Neuronal stem cell (in vitro differentiated cells): ENCODE data around the gene CMSS1.

Source experiments
- DNase-seq: peaks from one replicate; pipeline ENCODE4 v3.0.0-alpha.2; 2013; ENCODE audit warnings: low spot score
- H2AFZ ChIP-seq: one replicate; pipeline ENCODE4 v1.6.1; 2013; ENCODE audit warnings: mild to moderate bottlenecking, low read length, inconsistent platforms
- H2AK5ac ChIP-seq: 2 replicates; pipeline ENCODE4 v1.6.1; 2013; ENCODE audit warnings: low read depth, mild to moderate bottlenecking, inconsistent platforms, low read length, moderate library complexity, mixed read lengths
- H2BK120ac ChIP-seq: 2 replicates; pipeline ENCODE4 v1.6.1; 2013; ENCODE audit warnings: low read depth, mild to moderate bottlenecking, inconsistent platforms, low read length, moderate library complexity, mixed read lengths
- H2BK12ac ChIP-seq: one replicate; pipeline ENCODE4 v1.6.1; 2013; ENCODE audit warnings: low read length, inconsistent platforms
- H2BK15ac ChIP-seq: 2 replicates; pipeline ENCODE4 v1.6.1; 2013; ENCODE audit warnings: mild to moderate bottlenecking, low read length, inconsistent platforms, mixed read lengths
- H2BK5ac ChIP-seq: one replicate; pipeline ENCODE4 v1.6.1; 2013; ENCODE audit warnings: inconsistent platforms, mild to moderate bottlenecking, low read length, moderate library complexity
- H3K14ac ChIP-seq: one replicate; pipeline ENCODE4 v1.6.1; 2013; ENCODE audit warnings: low read length, inconsistent platforms
- H3K18ac ChIP-seq: 2 replicates; pipeline ENCODE4 v1.6.1; 2013; ENCODE audit warnings: low read length, inconsistent platforms
- H3K23ac ChIP-seq: 2 replicates; pipeline ENCODE4 v1.6.1; 2013; ENCODE audit warnings: low read depth, mild to moderate bottlenecking, mixed read lengths, low read length, inconsistent platforms; ENCODE audit not compliant: poor library complexity
- H3K27ac ChIP-seq: replicated peaks from 3 replicates; pipeline ENCODE4 v1.5.1; 2013; ENCODE audit warnings: low read length, inconsistent platforms
- H3K27me3 ChIP-seq, 3 experiments: 2 replicates each; pipeline ENCODE4 v1.6.1; 2013; ENCODE audit warnings: low read length in 3 of 3, mild to moderate bottlenecking in 2 of 3, inconsistent platforms in 1 of 3, low read depth in 1 of 3, mixed read lengths in 1 of 3, moderate library complexity in 1 of 3; ENCODE audit not compliant: control insufficient read depth in 3 of 3, insufficient read depth in 3 of 3
- H3K36me3 ChIP-seq, 2 donors: replicated peaks in 1 of 2; 2 replicates each; pipeline ENCODE4 v1.6.1; 2013; ENCODE audit warnings: low read length in 2 of 2; ENCODE audit not compliant: control insufficient read depth in 2 of 2, insufficient read depth in 2 of 2
- H3K4ac ChIP-seq: 2 replicates; pipeline ENCODE4 v1.6.1; 2013; ENCODE audit warnings: inconsistent platforms, mild to moderate bottlenecking, low read length, moderate library complexity
- H3K4me1 ChIP-seq, 2 donors: 1 replicate in 1 of 2; 2 replicates in 1 of 2; pipeline ENCODE4 v1.6.1; 2013; ENCODE audit warnings: low read length in 2 of 2, low read depth in 1 of 2; ENCODE audit not compliant: control insufficient read depth in 2 of 2, insufficient read depth in 1 of 2
- H3K4me2 ChIP-seq: one replicate; pipeline ENCODE4 v1.6.1; 2013; ENCODE audit warnings: mild to moderate bottlenecking, low read length, inconsistent platforms; ENCODE audit not compliant: insufficient read depth, poor library complexity, severe bottlenecking
- H3K4me3 ChIP-seq, 2 donors: 2 replicates each; pipeline ENCODE4 v1.5.1; 2013; ENCODE audit warnings: low read length in 2 of 2, mild to moderate bottlenecking in 2 of 2, inconsistent platforms in 1 of 2, moderate library complexity in 1 of 2
- H3K79me1 ChIP-seq: one replicate; pipeline ENCODE4 v1.6.1; 2013; ENCODE audit warnings: low read depth, mild to moderate bottlenecking, inconsistent platforms, low read length, moderate library complexity
- H3K9ac ChIP-seq: one replicate; pipeline ENCODE4 v1.6.1; 2013; ENCODE audit warnings: mild to moderate bottlenecking, low read depth, low read length, inconsistent platforms; ENCODE audit not compliant: poor library complexity
- H3K9me3 ChIP-seq, 2 donors: replicated peaks in 1 of 2; 2 replicates each; pipeline versions ENCODE3 to v1.6.1; 2013; ENCODE audit warnings: low read length in 2 of 2, mild to moderate bottlenecking in 2 of 2, inconsistent platforms in 1 of 2, low read depth in 1 of 2, mixed read lengths in 1 of 2, moderate library complexity in 1 of 2; ENCODE audit not compliant: control insufficient read depth in 2 of 2, insufficient read depth in 1 of 2
- H4K8ac ChIP-seq: one replicate; pipeline ENCODE4 v1.6.1; 2013; ENCODE audit warnings: low read depth, mild to moderate bottlenecking, inconsistent platforms, low read length, moderate library complexity
- H4K91ac ChIP-seq: one replicate; pipeline ENCODE4 v1.6.1; 2013; ENCODE audit warnings: low read length, low read depth, mild to moderate bottlenecking, inconsistent platforms; ENCODE audit not compliant: poor library complexity
- WGBS, 2 donors: extraction: QIAGEN DNeasy Blood & Tissue Kit; methylation state at CpG; one replicate each; pipeline ENCODE4 v1.1.7; 2013; ENCODE audit warnings: missing lambda C conversion rate in 2 of 2, mixed read lengths in 1 of 2; ENCODE audit not compliant: insufficient read length in 2 of 2, insufficient replicate concordance in 1 of 2; ENCODE audit errors: extremely low coverage in 2 of 2; 5-methylcytosine and 5-hydroxymethylcytosine counted together

Gene CMSS1

GRCh38 chr3:99949956-99950670, 132.5 kb downstream of the CMSS1 start:
- Histone ChIP-seq H3K14ac (no peak overlapping the region), H3K9ac (no peak overlapping the region), H4K91ac (no peak overlapping the region), H3K4me3 (no peak overlapping the region), H4K8ac (no peak overlapping the region), H2BK5ac (no peak overlapping the region), H2BK12ac (no peak overlapping the region), H2AK5ac (no peak overlapping the region), H3K36me3 (no peaks in the 10 kb centered on the region), H3K9me3 (no peaks in the 10 kb centered on the region), H3K27ac (no peak overlapping the region), H3K4me2 (no peak overlapping the region), H3K18ac (no peak overlapping the region), H3K4me1 (peaks cover 3 to 17% of the 10 kb centered on the region in 2 donors), H3K27me3 (no peaks in the 10 kb centered on the region), H2BK120ac (no peak overlapping the region), H3K79me1 (no peaks in the 10 kb centered on the region), H2BK15ac (no peak overlapping the region), H3K4ac (no peak overlapping the region), H2AFZ (no peak overlapping the region), H3K23ac (no peak overlapping the region)
- WGBS, 2 donors = no CpG with 5 or more reads among the region's 5 CpGs
- DNase-seq = no peak

- Histone ChIP-seq H3K27ac (no peak overlapping the region), H4K91ac (no peak overlapping the region), H3K4me1 (peaks cover 2 to 8% of the 10 kb centered on the region in 2 donors), H3K9me3 (no peaks in the 10 kb centered on the region), H4K8ac (no peak overlapping the region), H3K27me3 (no peaks in the 10 kb centered on the region), H3K18ac (no peak overlapping the region), H2BK120ac (no peak overlapping the region), H3K79me1 (no peaks in the 10 kb centered on the region), H3K36me3 (no peaks in the 10 kb centered on the region), H3K4me2 (no peak overlapping the region), H2BK15ac (no peak overlapping the region), H2BK5ac (no peak overlapping the region), H3K23ac (no peak overlapping the region), H3K9ac (no peak overlapping the region), H2BK12ac (no peak overlapping the region), H3K4ac (no peak overlapping the region), H2AK5ac (no peak overlapping the region), H3K4me3 (no peak overlapping the region), H3K14ac (no peak overlapping the region), H2AFZ (no peak overlapping the region)
- DNase-seq = no peak
- no CpG with 5 or more reads among the region's 1 CpG for WGBS, 2 donors
Observed at GRCh38 chr3:99950921-99951320, 133.3 kb downstream of the CMSS1 start.

DNA sequence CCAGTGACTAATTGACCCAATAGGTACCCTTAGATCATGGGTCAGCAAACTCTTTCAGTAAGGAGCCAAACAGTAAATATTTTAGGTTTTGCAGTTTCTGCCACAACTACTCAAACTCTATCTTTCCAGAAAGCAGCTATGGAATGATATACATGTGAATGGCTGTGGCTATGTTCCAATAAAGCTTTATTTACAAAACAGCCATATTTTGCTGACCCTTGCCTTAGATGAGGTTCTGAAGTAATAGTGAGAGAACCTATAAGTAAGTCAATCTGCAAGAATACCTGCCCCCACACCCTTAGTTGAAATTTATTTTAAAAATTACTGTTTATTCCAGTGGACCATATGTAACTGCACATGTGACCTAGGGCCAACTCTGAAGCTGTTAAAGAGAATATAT, 134.0 kb downstream of the CMSS1 start:
- DNase-seq = no peak
- Histone ChIP-seq H3K4ac (no peak overlapping the region), H3K79me1 (no peaks in the 10 kb centered on the region), H3K9me3 (no peaks in the 10 kb centered on the region), H2BK5ac (no peak overlapping the region), H3K4me2 (no peak overlapping the region), H2BK15ac (no peak overlapping the region), H3K18ac (no peak overlapping the region), H2AK5ac (no peak overlapping the region), H3K27ac (no peak overlapping the region), H2BK120ac (no peak overlapping the region), H3K36me3 (no peaks in the 10 kb centered on the region), H3K9ac (no peak overlapping the region), H4K91ac (no peak overlapping the region), H2AFZ (no peak overlapping the region), H3K27me3 (no peaks in the 10 kb centered on the region), H3K14ac (no peak overlapping the region), H3K23ac (no peak overlapping the region), H3K4me3 (no peak overlapping the region), H4K8ac (no peak overlapping the region), H2BK12ac (no peak overlapping the region), H3K4me1 (peaks cover 2 to 3% of the 10 kb centered on the region in 2 donors)

DNA sequence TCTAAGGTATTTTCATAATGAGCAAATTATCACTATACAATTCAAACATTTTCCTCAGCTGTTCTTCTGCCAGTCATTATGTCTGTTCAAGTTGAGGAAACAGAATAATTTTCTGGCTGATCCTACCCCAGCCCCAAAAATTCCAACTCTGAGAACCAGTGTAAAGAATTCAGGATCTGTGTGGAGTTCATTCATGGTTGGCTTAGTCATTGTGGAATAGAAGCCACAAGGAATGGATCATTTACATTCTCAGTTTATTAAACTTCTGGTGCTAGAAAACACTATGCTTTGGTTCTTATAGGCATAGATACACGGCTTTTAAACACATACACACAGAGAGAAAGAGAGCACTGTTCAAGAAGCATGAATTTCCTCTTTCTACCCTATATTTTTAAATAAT, 134.6 kb downstream of the CMSS1 start:
- Histone ChIP-seq H2AFZ (no peak overlapping the region), H3K79me1 (no peaks in the 10 kb centered on the region), H3K18ac (no peak overlapping the region), H3K23ac (no peak overlapping the region), H3K4me3 (no peak overlapping the region), H3K9me3 (no peaks in the 10 kb centered on the region), H3K4me1 (peaks cover 2 to 3% of the 10 kb centered on the region in 2 donors), H3K36me3 (no peaks in the 10 kb centered on the region), H3K9ac (no peak overlapping the region), H4K91ac (no peak overlapping the region), H3K14ac (no peak overlapping the region), H2BK5ac (no peak overlapping the region), H3K27ac (no peak overlapping the region), H2BK12ac (no peak overlapping the region), H2AK5ac (no peak overlapping the region), H3K27me3 (no peaks in the 10 kb centered on the region), H4K8ac (no peak overlapping the region), H2BK15ac (no peak overlapping the region), H2BK120ac (no peak overlapping the region), H3K4ac (no peak overlapping the region), H3K4me2 (no peak overlapping the region)
- DNase-seq = no peak
- no CpG with 5 or more reads among the region's 1 CpG for WGBS, 2 donors
